ENCODE results near the gene ANP32D.
"Not testable (repeated sequence)": the region's sequence is repeated elsewhere in the genome, so short reads cannot be mapped to it uniquely, and the experiment has no call there.

Gene ANP32D

DNA sequence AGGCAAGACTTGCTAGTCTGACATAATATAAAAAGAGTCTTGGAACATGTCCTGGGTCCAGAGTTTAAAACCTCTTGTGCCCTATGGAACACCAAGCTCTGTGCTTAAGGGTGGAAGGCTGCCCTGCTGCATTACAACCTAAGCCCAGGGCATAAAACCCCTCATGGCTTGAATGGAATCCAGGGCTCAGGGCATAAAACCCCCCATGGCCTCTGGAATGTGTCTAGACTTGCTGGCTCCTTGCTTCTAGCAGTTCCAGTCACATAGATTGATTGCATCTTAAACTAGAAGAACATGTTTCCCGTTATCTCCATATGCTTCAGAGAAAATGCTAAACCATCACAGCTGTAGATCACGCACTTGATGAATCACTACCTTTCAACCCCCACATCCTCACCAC lies 34.5 kb downstream of the ANP32D start:
- not testable (repeated sequence) for DNase-seq (ENCODE audit: low spot score)

DNA sequence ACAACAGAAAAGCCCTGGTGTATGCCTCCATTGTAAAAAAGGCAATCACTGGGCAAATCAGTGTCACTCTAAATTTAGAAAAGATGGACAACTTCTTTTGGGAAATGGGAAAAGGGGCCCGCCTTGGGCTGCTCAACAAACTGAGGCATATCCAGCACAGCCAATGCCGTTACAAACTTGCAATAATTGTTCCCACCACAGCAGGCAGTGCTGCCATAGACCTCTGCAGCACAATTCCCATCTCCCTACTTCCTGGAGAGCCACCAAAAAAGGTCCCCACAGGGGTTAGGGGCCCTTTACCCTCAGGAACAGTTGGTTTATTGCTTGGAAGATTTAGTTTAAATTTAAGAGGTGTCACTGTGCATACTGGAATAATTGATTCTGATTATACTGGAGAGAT lies 36.6 kb downstream of the ANP32D start:
- DNase-seq (ENCODE audit: low spot score): no peak

DNA sequence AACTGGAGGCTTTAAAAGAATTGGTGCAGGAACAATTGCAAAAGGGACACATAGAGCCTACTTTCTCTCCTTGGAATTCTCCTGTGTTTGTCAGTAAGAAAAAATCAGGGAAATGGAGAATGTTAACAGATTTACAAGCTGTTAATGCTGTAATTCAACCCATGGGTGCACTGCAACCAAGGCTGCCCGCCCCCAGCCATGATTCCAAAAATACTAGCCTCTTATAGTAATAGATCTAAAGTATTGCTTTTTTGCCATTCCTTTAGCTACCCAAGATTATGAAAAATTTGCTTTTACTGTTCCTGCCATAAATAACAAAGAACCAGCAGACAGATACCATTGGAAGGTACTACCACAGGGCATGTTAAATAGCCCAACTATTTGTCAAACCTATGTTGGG lies 37.8 kb downstream of the ANP32D start:
- DNase-seq (ENCODE audit: low spot score): no peak

DNA sequence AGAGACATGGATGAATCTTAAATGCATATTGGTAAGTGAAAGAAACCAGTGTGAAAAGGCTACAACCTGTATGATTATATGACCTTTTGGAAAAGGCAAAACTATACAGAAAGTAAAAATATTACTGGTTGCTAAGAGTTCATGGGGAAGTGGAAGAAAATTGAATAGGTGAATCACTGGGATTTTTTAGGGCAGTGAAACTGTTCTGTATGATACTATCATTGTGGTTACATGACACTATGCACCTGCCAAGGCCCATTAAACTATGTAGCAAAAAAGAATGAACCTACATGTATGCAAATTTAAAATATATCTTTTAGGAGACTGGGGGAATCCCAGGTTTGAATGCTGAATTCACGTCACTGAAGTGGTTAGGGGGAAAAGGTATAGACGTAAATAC lies 40.5 kb downstream of the ANP32D start:
- no peak for DNase-seq (ENCODE audit: low spot score)

DNA sequence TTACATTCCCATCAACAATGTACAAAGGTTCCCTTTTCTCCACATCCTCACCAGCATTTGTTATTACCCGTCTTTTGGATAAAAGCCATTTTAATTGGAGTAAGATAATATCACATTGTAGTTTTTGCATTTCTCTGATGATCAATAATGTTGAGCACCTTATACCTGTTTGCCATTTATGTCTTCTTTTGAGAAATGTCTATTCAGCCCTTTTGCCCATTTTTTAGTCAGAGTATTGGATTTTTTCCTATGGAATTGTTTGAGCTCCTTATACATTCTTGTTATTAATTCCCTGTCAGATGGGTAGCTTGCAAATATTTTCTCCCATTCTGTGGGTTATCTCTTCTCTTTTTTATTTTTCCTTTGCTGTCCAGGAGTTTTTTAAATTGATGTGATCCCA lies 42.4 kb downstream of the ANP32D start:
- DNase-seq (ENCODE audit: low spot score): no peak

DNA sequence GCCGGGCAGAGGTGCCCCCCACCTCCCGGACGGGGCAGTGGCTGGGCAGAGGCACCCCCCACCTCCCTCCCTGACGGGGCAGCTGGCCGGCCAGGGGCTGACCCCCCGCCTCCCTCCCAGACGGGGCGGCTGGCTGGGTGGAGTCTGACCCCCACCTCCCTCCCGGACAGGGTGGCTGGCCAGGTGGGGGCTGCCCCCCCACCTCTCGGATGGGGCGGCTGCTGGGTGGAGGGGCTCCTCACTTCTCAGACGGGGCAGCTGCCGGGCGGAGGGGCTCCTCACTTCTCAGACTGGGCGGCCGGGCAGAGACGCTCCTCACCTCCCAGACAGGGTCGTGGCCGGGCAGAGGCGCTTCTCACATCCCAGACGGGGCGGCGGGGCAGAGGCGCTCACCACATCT lies 48.0 kb downstream of the ANP32D start:
- DNase-seq (ENCODE audit: low spot score): not testable (repeated sequence)
